Body of pancreas (tissue), 4 donors: Measurements from ENCODE around the gene CCL8. TPM values are rescaled to one million over a fixed set of nuclear protein-coding genes. Genes with fewer than 3 reads are reported as not detected.

Experiments
- ATAC-seq: fragments of 150-250 bp; one replicate; pipeline ENCODE4 v1.9.1; 2016
- DNase-seq, 4 donors: peaks; one replicate each; pipeline ENCODE4 v3.0.0-alpha.2; 2019
- H3K27ac ChIP-seq, 4 donors: fragments of 200-600 bp; sonication (generic); 1 replicate in 3 of 4; 2 replicates in 1 of 4; pipeline versions ENCODE4 v1.5.1 to v1.6.1; 2016 to 2019; ENCODE audit warnings: mild to moderate bottlenecking in 1 of 4, mixed read lengths in 1 of 4, moderate library complexity in 1 of 4
- H3K27me3 ChIP-seq, 2 donors: fragments of 200-600 bp; sonication (generic); one replicate each; pipeline ENCODE4 v1.6.0; 2016; ENCODE audit warnings: mild to moderate bottlenecking in 1 of 2
- H3K36me3 ChIP-seq, 2 donors: fragments of 200-600 bp; sonication (generic); replicated peaks in 1 of 2; 2 replicates each; pipeline ENCODE4 v1.5.1; 2016; ENCODE audit warnings: low read depth in 2 of 2; ENCODE audit not compliant: insufficient read depth in 1 of 2
- H3K4me1 ChIP-seq: fragments of 200-600 bp; sonication (generic); one replicate; pipeline ENCODE4 v1.6.0; 2016
- H3K4me3 ChIP-seq, 2 donors: fragments of 200-600 bp; sonication (generic); 1 replicate in 1 of 2; 2 replicates in 1 of 2; pipeline ENCODE4 v1.5.1; 2016 to 2019
- H3K9me3 ChIP-seq, 3 donors: fragments of 200-600 bp; sonication (generic); 1 replicate in 2 of 3; 2 replicates in 1 of 3; pipeline ENCODE4 v1.5.1; 2016
- CTCF ChIP-seq, 7 experiments: fragments of 450-650 bp in 4 of 7; fragments of 200-600 bp in 3 of 7; sonication (generic) in 3 of 7; IDR thresholded peaks; one replicate each; pipeline ENCODE4 v1.5.1; 2016 to 2019; ENCODE audit warnings: antibody characterized with exemption in 7 of 7
- POLR2A ChIP-seq, 3 donors: fragments of 450-650 bp; IDR thresholded peaks; one replicate each; pipeline ENCODE4 v1.6.1; 2016; ENCODE audit warnings: antibody characterized with exemption in 3 of 3, mild to moderate bottlenecking in 2 of 3
- WGBS, 2 donors: methylation state at CpG; one replicate each; pipeline ENCODE4 v1.1.5; 2017; 5-methylcytosine and 5-hydroxymethylcytosine counted together
- intact Hi-C: fragments of 100-400 bp; cut with DNase I; formaldehyde crosslinking; loops from one replicate; pipeline ENCODE4 v1.15.1; 2023
- total RNA-seq, 2 donors: library from RNA; depleted of rRNA; stranded (reverse); fragments of >200 nt; gene quantifications; one replicate each; pipeline ENCODE4 v1.1.0, GENCODE V29; 2016

The CCL8 gene
- total RNA-seq, 2 donors from 2014 or later, result not detected

DNA sequence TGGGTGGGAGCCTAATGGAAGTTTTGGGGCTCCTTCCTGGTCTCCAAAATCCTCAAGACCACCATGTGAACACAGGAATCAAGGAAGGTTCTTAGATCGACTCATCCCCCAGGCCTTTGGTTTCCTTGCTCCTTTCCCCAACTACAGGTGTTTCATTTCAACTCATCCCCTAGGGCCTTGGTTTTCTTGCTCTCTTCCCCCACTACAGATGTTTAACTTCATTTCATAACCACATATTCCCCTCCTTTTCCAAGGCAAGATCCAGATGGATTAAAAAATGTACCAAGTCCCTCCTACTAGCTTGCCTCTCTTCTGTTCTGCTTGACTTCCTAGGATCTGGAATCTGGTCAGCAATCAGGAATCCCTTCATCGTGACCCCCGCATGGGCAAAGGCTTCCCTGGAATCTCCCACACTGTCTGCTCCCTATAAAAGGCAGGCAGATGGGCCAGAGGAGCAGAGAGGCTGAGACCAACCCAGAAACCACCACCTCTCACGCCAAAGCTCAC lies 33.9 kb upstream of the CCL8 start, which contains the start of gene CCL11:
TSS of gene CCL11 (plus strand) at position 457 of the 507 bp plus-strand sequence. CDS start 67 bp downstream, outside the sequence.
- DNase-seq, result no peak
- Histone ChIP-seq H3K27me3 (no peaks in the 10 kb centered on the region), H3K4me3 (no peak within 1 kb of the TSS), H3K36me3 (no peaks in the 10 kb centered on the region), H3K27ac (no peak within 1 kb of the TSS), H3K9me3 (no peaks in the 10 kb centered on the region), H3K4me1 (no peaks in the 10 kb centered on the region)
- intact Hi-C loops, result no loop called here
- TF ChIP-seq POLR2A (IDR thresholded peaks at IDR 0.05), result no peak
- no peak for TF ChIP-seq CTCF (IDR thresholded peaks at IDR 0.05)
- ATAC-seq, result no peak
- WGBS, 2 donors, result 46 to 50% methylated on average over 3 to 4 of the region's 4 CpGs

DNA sequence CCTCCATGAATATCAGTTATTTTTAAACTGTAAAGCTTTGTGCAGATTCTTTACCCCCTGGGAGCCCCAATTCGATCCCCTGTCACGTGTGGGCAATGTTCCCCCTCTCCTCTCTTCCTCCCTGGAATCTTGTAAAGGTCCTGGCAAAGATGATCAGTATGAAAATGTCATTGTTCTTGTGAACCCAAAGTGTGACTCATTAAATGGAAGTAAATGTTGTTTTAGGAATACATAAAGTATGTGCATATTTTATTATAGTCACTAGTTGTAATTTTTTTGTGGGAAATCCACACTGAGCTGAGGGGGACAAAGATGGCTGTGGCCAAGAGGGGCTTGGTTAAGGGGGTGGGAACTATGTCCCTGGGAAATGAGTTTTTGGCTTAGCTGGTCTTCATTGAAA lies 31.4 kb upstream of the CCL8 start:
- H3K4me3 ChIP-seq, result no peak overlapping the region
- 33 to 36% methylated on average over 2 of the region's 2 CpGs for WGBS, 2 donors
- no peaks in the 10 kb centered on the region for H3K4me1 ChIP-seq
- DNase-seq (no peak), ATAC-seq (no peak)
- intact Hi-C loops, result no loop called here
- TF ChIP-seq CTCF (IDR thresholded peaks at IDR 0.05) (no peak), POLR2A (IDR thresholded peaks at IDR 0.05) (no peak)
- no peaks in the 10 kb centered on the region for H3K9me3 ChIP-seq
- no peak overlapping the region for H3K27ac ChIP-seq
- H3K36me3 ChIP-seq, result no peaks in the 10 kb centered on the region
- H3K27me3 ChIP-seq, result no peaks in the 10 kb centered on the region

DNA sequence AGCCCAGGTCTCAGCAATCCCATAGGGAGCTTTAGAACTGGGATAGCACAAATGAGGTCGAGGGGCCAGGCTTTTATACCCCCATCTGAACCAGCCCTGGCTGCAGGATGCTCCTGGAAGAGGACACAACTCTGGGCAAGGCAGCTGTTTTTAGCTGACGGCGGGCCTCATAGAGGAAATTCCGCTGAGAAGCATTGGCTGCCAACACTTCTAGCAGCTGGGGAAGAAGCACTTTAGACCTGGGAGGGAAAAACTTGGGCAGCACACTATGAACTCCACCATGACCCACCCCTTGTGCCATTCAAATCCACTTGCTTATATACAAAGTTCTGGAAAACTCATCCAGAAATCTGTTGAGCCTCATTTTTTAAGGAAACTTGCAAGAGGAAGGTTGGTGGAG lies 28.6 kb upstream of the CCL8 start:
- ATAC-seq, result no peak
- no peaks in the 10 kb centered on the region for H3K4me1 ChIP-seq

GRCh38 chr17:34291721-34292348 lies 27.4 kb upstream of the CCL8 start:
- H3K4me1 ChIP-seq, result no peaks in the 10 kb centered on the region
- H3K9me3 ChIP-seq, result no peaks in the 10 kb centered on the region
- H3K4me3 ChIP-seq, result no peak overlapping the region
- TF ChIP-seq POLR2A (IDR thresholded peaks at IDR 0.05), result no peak
- TF ChIP-seq CTCF (IDR thresholded peaks at IDR 0.05), result no peak
- no peaks in the 10 kb centered on the region for H3K36me3 ChIP-seq
- no peak for DNase-seq
- intact Hi-C loops, result no loop called here
- 69 to 75% methylated on average over 6 of the region's 6 CpGs for WGBS, 2 donors
- H3K27me3 ChIP-seq, result no peaks in the 10 kb centered on the region
- no peak for ATAC-seq
- H3K27ac ChIP-seq, result no peak overlapping the region

More for the DNA sequence above, 28.6 kb upstream of the CCL8 start:
- no peaks in the 10 kb centered on the region for H3K36me3 ChIP-seq
- H3K27ac ChIP-seq, result no peak overlapping the region
- WGBS, 2 donors, result 62 to 64% methylated on average over 4 of the region's 4 CpGs
- intact Hi-C loops, result no loop called here
- no peaks in the 10 kb centered on the region for H3K27me3 ChIP-seq
- H3K9me3 ChIP-seq, result no peaks in the 10 kb centered on the region
- TF ChIP-seq POLR2A (IDR thresholded peaks at IDR 0.05) (no peak), CTCF (IDR thresholded peaks at IDR 0.05) (no peak)
- no peak for DNase-seq
- H3K4me3 ChIP-seq, result no peak overlapping the region

GRCh38 chr17:34299027-34299426 lies 20.2 kb upstream of the CCL8 start:
- intact Hi-C loops, result no loop called here
- ATAC-seq, result no peak
- no peak for TF ChIP-seq POLR2A (IDR thresholded peaks at IDR 0.05)
- no peak for TF ChIP-seq CTCF (IDR thresholded peaks at IDR 0.05)

More at GRCh38 chr17:34299027-34299426, 20.2 kb upstream of the CCL8 start:
- WGBS, 2 donors, result 81% methylated on average over 2 of the region's 2 CpGs
- no peak overlapping the region for H3K4me3 ChIP-seq
- no peaks in the 10 kb centered on the region for H3K36me3 ChIP-seq
- no peak overlapping the region for H3K27ac ChIP-seq
- DNase-seq, result no peak
- no peaks in the 10 kb centered on the region for H3K4me1 ChIP-seq
- no peaks in the 10 kb centered on the region for H3K27me3 ChIP-seq
- H3K9me3 ChIP-seq, result no peaks in the 10 kb centered on the region
